IPS DF 6.9 (cell line): ENCODE results near the gene FBXO42.
"Not testable (repeated sequence)": the region's sequence is repeated elsewhere in the genome, so short reads cannot be mapped to it uniquely, and the experiment has no call there.

ENCODE experiments used
- DNase-seq: peaks from one replicate; pipeline ENCODE4 v3.0.0-alpha.2; 2013; ENCODE audit warnings: low read depth, low spot score
- H3K27ac ChIP-seq: one replicate; pipeline ENCODE4 v1.5.1; 2013; ENCODE audit warnings: low read length, control low read depth
- H3K27me3 ChIP-seq: 2 replicates; pipeline ENCODE4 v1.6.1; 2013; ENCODE audit warnings: mild to moderate bottlenecking, low read length; ENCODE audit not compliant: control insufficient read depth, insufficient read depth
- H3K36me3 ChIP-seq: 2 replicates; pipeline ENCODE4 v1.6.1; 2013; ENCODE audit warnings: low read length; ENCODE audit not compliant: control insufficient read depth, insufficient read depth
- H3K4me1 ChIP-seq: 2 replicates; pipeline ENCODE4 v1.6.1; 2013; ENCODE audit warnings: low read length; ENCODE audit not compliant: control insufficient read depth, insufficient read depth
- H3K4me3 ChIP-seq: 2 replicates; pipeline ENCODE4 v1.5.1; 2013; ENCODE audit warnings: mild to moderate bottlenecking, low read length
- H3K9me3 ChIP-seq: 2 replicates; pipeline ENCODE4 v1.6.1; 2013; ENCODE audit warnings: low read length, inconsistent platforms; ENCODE audit not compliant: control insufficient read depth, insufficient read depth
- WGBS: extraction: QIAGEN DNeasy Blood & Tissue Kit; methylation state at CpG from one replicate; pipeline ENCODE4 v1.1.7; 2013; ENCODE audit warnings: mixed read lengths, missing lambda C conversion rate; ENCODE audit not compliant: insufficient read length, insufficient coverage; 5-methylcytosine and 5-hydroxymethylcytosine counted together

FBXO42 gene

DNA sequence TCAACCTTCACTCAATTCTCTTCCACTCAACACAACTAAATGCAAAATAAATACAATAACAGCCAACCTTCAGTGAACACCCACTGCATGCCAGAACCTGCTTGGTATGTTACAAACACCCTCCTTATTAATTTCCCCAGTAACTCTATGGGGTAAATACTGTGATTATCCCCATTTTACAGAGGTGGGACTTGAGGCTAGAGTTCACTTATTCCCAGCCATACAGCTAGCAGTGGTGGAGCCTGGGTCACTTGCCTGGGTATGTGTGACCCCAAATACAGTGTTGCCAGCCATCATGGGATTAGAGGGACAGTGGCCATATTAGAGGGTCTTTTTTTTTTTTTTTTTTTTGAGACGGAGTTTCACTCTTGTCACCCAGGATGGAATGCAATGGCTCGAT lies 116.9 kb downstream of the FBXO42 start:
- no peaks in the 10 kb centered on the region for H3K9me3 ChIP-seq
- no CpG with 5 or more reads among the region's 2 CpGs for WGBS
- H3K27me3 ChIP-seq = no peaks in the 10 kb centered on the region
- H3K4me1 ChIP-seq = peaks cover 2% of the 10 kb centered on the region; the same call in 1 of the 2 replicates
- H3K36me3 ChIP-seq = no peaks in the 10 kb centered on the region
- H3K4me3 ChIP-seq = no peak overlapping the region
- no peak for DNase-seq
- no peak overlapping the region for H3K27ac ChIP-seq

DNA sequence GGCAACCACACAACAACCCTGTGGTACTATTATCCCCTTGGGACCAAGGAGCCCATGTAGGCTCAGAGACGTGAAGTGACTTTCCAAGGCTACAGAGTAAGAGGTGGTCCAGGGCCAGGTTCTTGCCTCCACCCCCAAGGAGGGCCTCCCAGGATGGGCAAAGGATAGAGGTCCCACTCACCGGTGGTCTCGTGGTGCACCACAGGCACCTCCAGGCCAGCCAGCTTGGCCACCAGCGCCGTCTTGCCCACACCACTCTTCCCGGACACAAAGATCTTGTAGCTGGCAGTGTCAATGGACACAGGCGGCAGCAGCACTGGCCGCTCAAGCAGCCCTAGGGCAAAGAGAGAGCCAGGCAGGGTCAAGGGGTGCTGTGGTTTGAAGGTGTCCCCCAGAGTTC lies 118.8 kb downstream of the FBXO42 start:
- Histone ChIP-seq H3K36me3 (no peaks in the 10 kb centered on the region), H3K4me1 (peaks cover 2% of the 10 kb centered on the region; the same call in 1 of the 2 replicates), H3K9me3 (no peaks in the 10 kb centered on the region), H3K27ac (no peak overlapping the region), H3K4me3 (no peak overlapping the region), H3K27me3 (no peaks in the 10 kb centered on the region)
- no peak for DNase-seq
- no CpG with 5 or more reads among the region's 8 CpGs for WGBS

DNA sequence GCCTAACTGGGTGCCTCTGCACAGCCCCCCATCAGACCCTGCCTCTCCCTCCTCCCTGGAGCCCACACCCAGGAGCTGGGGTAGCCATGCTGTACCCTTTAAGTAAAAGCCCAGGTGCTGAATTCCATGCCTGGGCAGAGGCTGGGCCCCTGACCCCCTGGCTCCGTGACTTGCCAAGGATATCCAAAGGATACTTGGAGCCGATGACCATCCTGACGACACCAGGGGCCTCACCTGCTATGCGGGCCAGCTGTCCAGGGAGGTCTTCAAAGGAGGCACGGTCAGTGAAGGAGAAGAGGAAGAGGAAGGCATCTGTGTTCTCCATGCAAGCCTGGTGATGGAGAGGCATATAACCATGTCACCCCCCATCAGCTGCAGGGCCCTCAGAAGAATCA lies 120.0 kb downstream of the FBXO42 start:
- WGBS = no CpG with 5 or more reads among the region's 5 CpGs
- Histone ChIP-seq H3K9me3 (no peaks in the 10 kb centered on the region), H3K27ac (no peak overlapping the region), H3K36me3 (no peaks in the 10 kb centered on the region), H3K4me1 (peaks cover 2% of the 10 kb centered on the region; the same call in 1 of the 2 replicates), H3K4me3 (no peak overlapping the region), H3K27me3 (peaks cover 10% of the 10 kb centered on the region)
- DNase-seq = no peak

DNA sequence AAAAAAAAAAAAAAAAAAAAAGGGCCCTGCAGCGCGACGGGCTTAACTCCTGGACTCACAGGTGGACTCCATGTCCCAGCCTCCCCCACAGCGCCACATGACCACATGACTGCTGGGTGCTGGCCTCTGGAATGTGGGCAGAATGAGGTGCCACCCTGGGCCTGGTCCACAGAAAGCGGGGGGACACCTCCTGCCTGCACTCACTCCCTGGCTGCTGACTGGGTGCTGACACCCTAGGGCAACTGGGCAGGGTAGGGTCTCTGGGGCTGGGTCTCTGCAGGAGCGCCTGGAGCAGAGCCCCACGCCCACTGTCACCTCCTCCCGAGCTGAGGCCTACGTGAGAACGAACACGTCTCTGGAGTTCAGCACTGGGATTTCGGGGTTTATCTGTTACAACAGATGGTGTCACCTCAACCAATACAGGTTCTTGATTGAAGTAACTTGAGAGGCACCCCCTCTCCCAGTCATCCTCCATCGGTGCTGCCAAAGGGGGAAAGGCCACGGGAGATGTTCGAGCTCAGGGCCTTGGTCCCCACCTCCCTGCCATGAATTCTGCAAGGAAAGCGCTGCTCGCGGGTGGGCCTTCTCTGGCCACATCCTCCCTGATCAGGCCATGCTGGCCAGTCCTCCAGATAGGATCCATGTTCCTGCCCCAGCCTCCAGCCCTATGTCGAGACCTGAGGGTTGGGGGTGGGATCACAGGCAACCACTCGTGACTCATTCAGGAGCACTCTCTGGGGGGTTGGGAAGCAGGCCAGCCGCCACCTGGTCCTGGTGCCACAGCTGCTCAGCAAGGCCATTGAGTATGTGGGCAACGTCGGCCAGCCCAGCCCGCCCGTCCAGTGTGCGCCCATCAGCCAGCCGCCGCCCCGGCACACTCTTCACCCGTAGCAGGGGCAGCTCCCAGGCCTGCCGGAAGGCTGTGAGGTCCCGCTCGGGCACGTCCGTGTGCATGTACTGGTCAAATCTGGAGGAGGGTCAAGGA lies 120.7 kb downstream of the FBXO42 start:
- H3K4me1 ChIP-seq = peaks cover 2% of the 10 kb centered on the region; the same call in 1 of the 2 replicates
- no peak overlapping the region for H3K4me3 ChIP-seq
- H3K36me3 ChIP-seq = no peaks in the 10 kb centered on the region
- no peak overlapping the region for H3K27ac ChIP-seq
- peaks cover 13% of the 10 kb centered on the region for H3K27me3 ChIP-seq
- no peaks in the 10 kb centered on the region for H3K9me3 ChIP-seq
- WGBS = no CpG with 5 or more reads among the region's 35 CpGs
- no peak for DNase-seq

DNA sequence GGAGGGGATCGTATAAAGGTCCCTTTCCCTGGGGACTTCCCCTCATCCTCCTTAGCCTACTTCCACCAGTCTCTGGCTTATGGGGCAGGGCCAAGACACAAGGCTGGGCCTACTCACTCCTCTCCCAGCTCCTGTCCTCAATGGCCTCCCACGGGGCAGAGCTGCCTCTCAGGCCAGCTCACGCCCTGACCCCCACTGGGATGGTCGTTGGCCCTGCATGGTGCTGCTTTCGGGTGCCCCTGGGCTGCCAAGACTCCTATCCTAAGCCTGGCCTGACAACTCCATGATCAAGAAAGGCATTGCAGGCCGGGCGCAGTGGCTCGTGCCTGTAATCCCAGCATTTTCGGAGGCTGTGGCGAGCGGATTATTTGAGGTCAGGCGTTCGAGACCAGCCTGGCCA lies 121.5 kb downstream of the FBXO42 start:
- H3K4me3 ChIP-seq = no peak overlapping the region
- peaks cover 20% of the 10 kb centered on the region for H3K27me3 ChIP-seq
- no peaks in the 10 kb centered on the region for H3K36me3 ChIP-seq
- no CpG with 5 or more reads among the region's 13 CpGs for WGBS
- no peak for DNase-seq
- H3K4me1 ChIP-seq = no peaks in the 10 kb centered on the region; the same call in 1 of the 2 replicates
- no peak overlapping the region for H3K27ac ChIP-seq
- H3K9me3 ChIP-seq = no peaks in the 10 kb centered on the region

DNA sequence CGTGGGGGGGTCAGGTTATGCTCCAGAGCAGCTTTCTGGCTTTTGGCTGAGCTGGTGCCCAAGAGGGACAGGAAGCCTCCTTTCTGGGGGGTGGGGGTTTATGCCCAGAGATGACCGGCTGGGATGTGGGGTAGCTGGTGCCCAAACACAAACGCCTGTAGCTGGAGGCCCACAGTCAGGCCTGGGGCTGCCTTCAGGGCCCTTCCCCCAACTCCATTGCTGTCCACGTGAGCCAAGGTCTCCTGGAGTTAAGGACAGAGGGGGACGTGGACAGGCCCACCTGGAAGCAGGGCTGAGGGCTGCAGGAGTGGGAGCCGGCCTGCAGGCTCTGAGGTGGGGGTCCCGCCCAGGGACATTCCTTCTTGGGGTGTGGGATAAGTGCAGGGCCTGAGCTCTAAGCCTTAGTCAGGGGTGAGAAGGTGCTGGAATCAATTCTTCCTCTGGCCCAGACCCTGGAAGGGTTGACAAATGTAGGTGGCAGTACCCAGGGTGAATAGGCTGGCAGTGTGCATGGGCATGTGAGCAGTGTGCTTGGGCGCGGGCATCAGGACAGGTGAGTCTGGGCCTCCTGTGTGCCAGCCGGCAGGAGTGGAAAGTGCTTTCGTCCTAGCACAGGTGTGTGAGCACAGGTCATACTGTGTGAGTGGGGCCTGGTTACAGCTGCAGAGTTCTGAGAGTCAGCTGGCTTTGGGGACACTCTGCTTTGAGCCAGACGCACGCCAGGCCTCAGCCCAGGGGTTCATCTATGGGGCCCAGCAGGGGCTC lies 122.1 kb downstream of the FBXO42 start:
- no peak overlapping the region for H3K27ac ChIP-seq
- H3K27me3 ChIP-seq = peaks cover 23% of the 10 kb centered on the region
- DNase-seq = no peak
- no peak overlapping the region for H3K4me3 ChIP-seq
- H3K4me1 ChIP-seq = no peaks in the 10 kb centered on the region; the same call in 1 of the 2 replicates
- H3K36me3 ChIP-seq = no peaks in the 10 kb centered on the region
- no CpG with 5 or more reads among the region's 13 CpGs for WGBS
- H3K9me3 ChIP-seq = no peaks in the 10 kb centered on the region

DNA sequence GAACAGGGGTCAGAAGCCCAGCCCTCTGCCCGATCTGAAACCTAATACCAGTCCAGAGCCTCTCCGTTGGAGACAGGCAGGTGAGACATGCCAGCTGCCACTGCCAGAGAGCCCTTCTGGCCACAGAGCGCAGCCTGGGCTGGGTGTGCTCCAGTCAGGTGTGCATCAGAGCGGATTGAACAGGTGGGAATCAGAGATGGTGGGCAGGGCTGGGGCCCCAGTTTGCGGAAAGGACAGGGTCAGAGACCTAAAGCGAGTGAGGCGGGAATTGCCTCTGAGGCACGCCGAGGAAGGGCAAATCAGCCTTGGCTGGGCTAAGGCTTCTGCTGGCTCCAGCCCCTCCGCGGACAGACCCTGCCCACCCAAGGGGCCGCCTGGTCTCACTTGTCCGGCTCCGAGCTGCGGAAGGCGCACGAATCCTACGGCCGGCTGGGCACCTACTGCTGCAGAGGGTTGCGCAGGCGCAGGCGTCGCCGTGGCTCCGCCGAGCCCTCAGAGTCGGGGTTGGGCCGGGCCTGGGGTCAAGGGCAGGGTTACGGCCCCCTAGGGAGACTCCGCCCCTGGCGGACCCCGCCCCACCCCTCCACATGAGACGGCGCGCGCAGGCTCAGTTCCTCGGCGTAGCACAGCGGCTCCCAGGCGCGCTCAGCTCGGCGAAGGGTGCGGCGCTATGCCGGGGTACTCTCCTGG lies 125.6 kb downstream of the FBXO42 start:
- Histone ChIP-seq H3K36me3 (no peaks in the 10 kb centered on the region), H3K4me1 (no peaks in the 10 kb centered on the region; the same call in 1 of the 2 replicates), H3K9me3 (no peaks in the 10 kb centered on the region), H3K4me3 (peak overlapping the region; percentile 43; the same call in 1 of the 2 replicates), H3K27me3 (peaks cover 23% of the 10 kb centered on the region), H3K27ac (no peak overlapping the region)
- no peak for DNase-seq
- no CpG with 5 or more reads among the region's 46 CpGs for WGBS

DNA sequence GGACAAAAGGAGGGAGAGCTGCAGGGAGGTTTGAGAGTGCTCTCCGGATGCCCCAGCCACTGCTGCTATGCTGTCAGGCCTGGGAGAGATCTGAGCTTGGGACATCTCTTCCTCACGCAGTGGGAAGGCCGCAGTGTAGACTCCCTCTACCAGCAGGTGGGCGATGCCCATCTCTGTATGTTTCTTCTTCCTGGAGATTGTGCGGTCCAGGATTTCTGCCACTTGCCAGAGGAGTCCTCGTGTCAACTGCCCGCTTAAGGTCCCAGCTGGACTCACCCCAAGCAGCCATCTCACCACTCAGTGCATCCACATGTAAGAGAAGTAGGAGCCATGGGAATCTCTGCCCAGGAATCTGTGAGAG lies 126.2 kb downstream of the FBXO42 start:
- H3K4me3 ChIP-seq = no peak overlapping the region
- H3K9me3 ChIP-seq = no peaks in the 10 kb centered on the region
- WGBS = no CpG with 5 or more reads among the region's 7 CpGs
- peaks cover 23% of the 10 kb centered on the region for H3K27me3 ChIP-seq
- H3K36me3 ChIP-seq = no peaks in the 10 kb centered on the region
- H3K27ac ChIP-seq = no peak overlapping the region
- H3K4me1 ChIP-seq = no peaks in the 10 kb centered on the region; the same call in 1 of the 2 replicates
- DNase-seq = no peak

DNA sequence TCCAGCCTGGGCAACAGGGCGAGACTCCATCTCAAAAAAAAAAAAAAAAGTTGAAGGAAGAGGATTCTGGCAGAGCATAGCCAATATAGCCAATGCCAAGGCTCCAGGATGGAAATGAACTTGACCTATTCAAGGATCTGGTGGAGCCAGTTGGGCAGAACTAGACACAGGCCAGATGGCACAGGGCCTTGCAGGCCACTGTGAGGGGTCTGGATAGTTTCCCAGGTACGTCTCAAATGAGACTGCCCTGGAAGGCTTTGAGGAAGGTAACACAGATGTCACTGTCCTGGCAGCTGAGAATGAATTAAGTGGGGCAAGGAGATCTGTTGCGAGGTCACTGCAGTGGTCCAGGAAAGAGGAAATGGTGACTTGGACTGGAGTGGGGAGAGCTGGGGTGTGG lies 127.8 kb downstream of the FBXO42 start:
- no peak for DNase-seq
- H3K36me3 ChIP-seq = no peaks in the 10 kb centered on the region
- no peak overlapping the region for H3K4me3 ChIP-seq
- peaks cover 23% of the 10 kb centered on the region for H3K27me3 ChIP-seq
- H3K27ac ChIP-seq = no peak overlapping the region
- no CpG with 5 or more reads among the region's 3 CpGs for WGBS
- no peaks in the 10 kb centered on the region; the same call in 1 of the 2 replicates for H3K4me1 ChIP-seq
- no peaks in the 10 kb centered on the region for H3K9me3 ChIP-seq

DNA sequence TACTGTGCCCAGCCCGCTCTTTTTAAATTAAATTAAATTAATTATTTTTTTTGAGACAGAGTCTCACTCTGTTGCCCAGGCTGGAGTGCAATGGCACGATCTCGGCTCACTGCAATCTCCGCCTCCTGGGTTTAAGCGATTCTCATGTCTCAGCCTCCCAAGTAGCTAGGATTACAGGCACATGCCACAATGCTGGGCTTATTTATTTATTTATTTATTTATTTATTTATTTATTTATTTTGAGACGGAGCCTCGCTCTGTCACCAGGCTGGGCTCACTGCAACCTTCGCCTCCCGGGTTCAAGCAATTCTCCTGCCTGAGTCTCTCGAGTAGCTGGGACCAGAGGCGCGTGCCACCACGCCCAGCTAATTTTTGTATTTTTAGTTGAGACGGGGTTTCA lies 129.6 kb downstream of the FBXO42 start:
- not testable (repeated sequence) for H3K36me3 ChIP-seq, H3K9me3 ChIP-seq, H3K4me1 ChIP-seq, H3K4me3 ChIP-seq, DNase-seq, H3K27ac ChIP-seq
- no CpG with 5 or more reads among the region's 14 CpGs for WGBS
- peaks cover 17% of the 10 kb centered on the region for H3K27me3 ChIP-seq
